IPS DF 6.9 (cell line): ENCODE results near the gene DEFB113.
"Not testable (repeated sequence)": the region's sequence is repeated elsewhere in the genome, so short reads cannot be mapped to it uniquely, and the experiment has no call there.

Experiments used
- DNase-seq: peaks from one replicate; pipeline ENCODE4 v3.0.0-alpha.2; 2013; ENCODE audit warnings: low read depth, low spot score
- H3K27ac ChIP-seq: one replicate; pipeline ENCODE4 v1.5.1; 2013; ENCODE audit warnings: low read length, control low read depth
- H3K27me3 ChIP-seq: 2 replicates; pipeline ENCODE4 v1.6.1; 2013; ENCODE audit warnings: mild to moderate bottlenecking, low read length; ENCODE audit not compliant: control insufficient read depth, insufficient read depth
- H3K36me3 ChIP-seq: 2 replicates; pipeline ENCODE4 v1.6.1; 2013; ENCODE audit warnings: low read length; ENCODE audit not compliant: control insufficient read depth, insufficient read depth
- H3K4me1 ChIP-seq: 2 replicates; pipeline ENCODE4 v1.6.1; 2013; ENCODE audit warnings: low read length; ENCODE audit not compliant: control insufficient read depth, insufficient read depth
- H3K4me3 ChIP-seq: 2 replicates; pipeline ENCODE4 v1.5.1; 2013; ENCODE audit warnings: mild to moderate bottlenecking, low read length
- H3K9me3 ChIP-seq: 2 replicates; pipeline ENCODE4 v1.6.1; 2013; ENCODE audit warnings: low read length, inconsistent platforms; ENCODE audit not compliant: control insufficient read depth, insufficient read depth
- WGBS: extraction: QIAGEN DNeasy Blood & Tissue Kit; methylation state at CpG from one replicate; pipeline ENCODE4 v1.1.7; 2013; ENCODE audit warnings: mixed read lengths, missing lambda C conversion rate; ENCODE audit not compliant: insufficient read length, insufficient coverage; 5-methylcytosine and 5-hydroxymethylcytosine counted together

The DEFB113 gene

GRCh38 chr6:49966823-49967222 lies 2.6 kb downstream of the DEFB113 start:
- no peaks in the 10 kb centered on the region for H3K9me3 ChIP-seq
- no peak overlapping the region for H3K27ac ChIP-seq
- no peaks in the 10 kb centered on the region for H3K4me1 ChIP-seq
- DNase-seq, result no peak
- no CpG with 5 or more reads among the region's 2 CpGs for WGBS
- no peaks in the 10 kb centered on the region for H3K36me3 ChIP-seq
- no peaks in the 10 kb centered on the region for H3K27me3 ChIP-seq
- no peak overlapping the region for H3K4me3 ChIP-seq

DNA sequence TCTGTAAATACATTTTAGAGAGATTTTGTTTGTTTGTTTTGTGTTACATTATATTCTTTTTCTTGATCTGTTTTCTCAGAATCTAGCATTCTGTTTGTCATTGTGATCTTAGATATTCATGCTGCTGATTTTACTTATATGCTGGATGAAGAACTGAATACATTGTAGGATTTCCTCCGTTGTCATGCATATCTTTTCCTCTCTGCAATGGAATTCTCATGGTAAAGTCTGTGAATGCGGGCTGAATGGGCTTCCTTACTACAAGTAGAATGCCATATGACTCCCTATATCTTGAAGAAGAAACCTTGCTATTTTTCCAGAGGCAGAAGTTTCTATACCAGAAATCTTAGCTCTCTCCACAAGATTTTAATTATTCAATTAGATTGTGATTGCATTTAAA lies 3.1 kb downstream of the DEFB113 start:
- no peaks in the 10 kb centered on the region for H3K27me3 ChIP-seq
- no peak overlapping the region for H3K4me3 ChIP-seq
- DNase-seq, result peak; percentile 13
- no CpG with 5 or more reads among the region's 2 CpGs for WGBS
- no peak overlapping the region for H3K27ac ChIP-seq
- H3K36me3 ChIP-seq, result no peaks in the 10 kb centered on the region
- H3K9me3 ChIP-seq, result no peaks in the 10 kb centered on the region
- H3K4me1 ChIP-seq, result no peaks in the 10 kb centered on the region

- no peak within 1 kb of the TSS for H3K27ac ChIP-seq
- DNase-seq, result no peak
- H3K9me3 ChIP-seq, result no peaks in the 10 kb centered on the region
- no peaks in the 10 kb centered on the region for H3K36me3 ChIP-seq
- H3K4me3 ChIP-seq, result no peak within 1 kb of the TSS
- no CpG with 5 or more reads among the region's 2 CpGs for WGBS
- no peaks in the 10 kb centered on the region for H3K4me1 ChIP-seq
- no peaks in the 10 kb centered on the region for H3K27me3 ChIP-seq
These were observed 5.4 kb downstream of the DEFB113 start, which contains the start of gene DEFB114 for GRCh38 chr6:49964064-49964463. Gene DEFB114, minus strand, starts transcription at chr6:49964164. Its CDS starts 59 bp downstream, at chr6:49964105.

- WGBS, result no CpG with 5 or more reads among the region's 1 CpG
- DNase-seq, result no peak
- H3K4me1 ChIP-seq, result no peaks in the 10 kb centered on the region
These were observed 11.2 kb downstream of the DEFB113 start for GRCh38 chr6:49958180-49958579.

GRCh38 chr6:49955847-49956246 lies 13.6 kb downstream of the DEFB113 start:
- DNase-seq, result no peak
- H3K36me3 ChIP-seq, result no peaks in the 10 kb centered on the region

More at GRCh38 chr6:49958180-49958579, 11.2 kb downstream of the DEFB113 start:
- Histone ChIP-seq H3K27ac (no peak overlapping the region), H3K9me3 (no peaks in the 10 kb centered on the region), H3K4me3 (no peak overlapping the region), H3K27me3 (no peaks in the 10 kb centered on the region), H3K36me3 (no peaks in the 10 kb centered on the region)

GRCh38 chr6:49951926-49952325 lies 17.5 kb downstream of the DEFB113 start:
- H3K36me3 ChIP-seq, result no peaks in the 10 kb centered on the region
- H3K4me1 ChIP-seq, result no peaks in the 10 kb centered on the region
- no peaks in the 10 kb centered on the region for H3K9me3 ChIP-seq
- H3K4me3 ChIP-seq, result no peak overlapping the region
- H3K27ac ChIP-seq, result no peak overlapping the region
- DNase-seq, result no peak
- no peaks in the 10 kb centered on the region for H3K27me3 ChIP-seq
- no CpG with 5 or more reads among the region's 2 CpGs for WGBS

More at GRCh38 chr6:49955847-49956246, 13.6 kb downstream of the DEFB113 start:
- Histone ChIP-seq H3K4me3 (no peak overlapping the region), H3K27me3 (no peaks in the 10 kb centered on the region), H3K9me3 (no peaks in the 10 kb centered on the region), H3K4me1 (no peaks in the 10 kb centered on the region), H3K27ac (no peak overlapping the region)

GRCh38 chr6:49950415-49950751 lies 19.0 kb downstream of the DEFB113 start:
- H3K27me3 ChIP-seq, result no peaks in the 10 kb centered on the region
- no peaks in the 10 kb centered on the region for H3K36me3 ChIP-seq
- no peak for DNase-seq
- no peaks in the 10 kb centered on the region for H3K4me1 ChIP-seq
- no peak overlapping the region for H3K4me3 ChIP-seq
- H3K9me3 ChIP-seq, result no peaks in the 10 kb centered on the region
- H3K27ac ChIP-seq, result no peak overlapping the region
- WGBS, result 100% methylated on average over 1 of the region's 2 CpGs

DNA sequence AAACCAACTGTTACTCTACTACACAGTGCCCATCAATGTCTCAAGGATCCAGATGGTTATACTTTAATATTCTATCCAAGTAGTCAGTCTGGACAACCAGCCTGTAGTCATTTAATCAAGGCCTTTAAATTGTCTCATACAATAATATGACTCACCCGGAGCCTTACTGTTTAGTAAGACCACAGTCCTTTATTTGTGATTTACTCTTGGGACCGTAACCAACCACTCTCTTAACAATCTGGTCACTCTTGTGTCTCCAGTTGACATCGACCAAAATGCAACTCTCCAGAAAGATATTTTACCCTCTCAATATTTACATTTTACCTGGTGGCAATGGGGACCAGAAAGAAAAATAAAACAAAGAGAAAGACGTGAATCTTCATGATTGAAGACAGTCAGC lies 20.4 kb downstream of the DEFB113 start:
- WGBS, result no CpG with 5 or more reads among the region's 4 CpGs
- H3K9me3 ChIP-seq, result no peaks in the 10 kb centered on the region
- no peak for DNase-seq
- H3K27ac ChIP-seq, result no peak overlapping the region
- H3K36me3 ChIP-seq, result no peaks in the 10 kb centered on the region
- H3K27me3 ChIP-seq, result no peaks in the 10 kb centered on the region
- H3K4me1 ChIP-seq, result no peaks in the 10 kb centered on the region
- H3K4me3 ChIP-seq, result no peak overlapping the region

DNA sequence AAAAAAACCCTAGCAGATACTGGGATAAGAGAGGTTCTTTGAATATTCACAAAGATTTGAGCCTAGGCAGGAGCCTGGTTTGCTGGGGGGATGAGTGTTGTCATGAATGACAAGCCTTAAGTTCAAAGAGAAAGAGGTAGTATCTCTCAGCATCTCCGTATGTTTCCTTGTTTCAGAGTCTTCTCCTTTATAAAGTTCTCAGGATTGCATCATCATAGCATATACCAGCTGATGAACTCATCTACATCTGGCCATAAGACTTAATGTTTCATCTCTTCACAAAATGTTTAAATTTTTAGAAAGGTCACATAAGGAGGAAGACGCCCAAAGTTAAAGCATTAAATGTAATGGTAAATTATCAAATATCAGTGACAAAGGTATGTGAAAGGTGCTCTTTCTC lies 22.6 kb downstream of the DEFB113 start:
- no CpG with 5 or more reads among the region's 2 CpGs for WGBS
- Histone ChIP-seq H3K27me3 (no peaks in the 10 kb centered on the region), H3K27ac (no peak overlapping the region), H3K36me3 (no peaks in the 10 kb centered on the region), H3K9me3 (no peaks in the 10 kb centered on the region), H3K4me3 (no peak overlapping the region), H3K4me1 (no peaks in the 10 kb centered on the region)
- no peak for DNase-seq

GRCh38 chr6:49944068-49944467 lies 25.4 kb downstream of the DEFB113 start:
- not testable (repeated sequence) for H3K27me3 ChIP-seq, DNase-seq, H3K27ac ChIP-seq, H3K4me3 ChIP-seq, H3K4me1 ChIP-seq, H3K36me3 ChIP-seq, H3K9me3 ChIP-seq
- no CpG with 5 or more reads among the region's 3 CpGs for WGBS

DNA sequence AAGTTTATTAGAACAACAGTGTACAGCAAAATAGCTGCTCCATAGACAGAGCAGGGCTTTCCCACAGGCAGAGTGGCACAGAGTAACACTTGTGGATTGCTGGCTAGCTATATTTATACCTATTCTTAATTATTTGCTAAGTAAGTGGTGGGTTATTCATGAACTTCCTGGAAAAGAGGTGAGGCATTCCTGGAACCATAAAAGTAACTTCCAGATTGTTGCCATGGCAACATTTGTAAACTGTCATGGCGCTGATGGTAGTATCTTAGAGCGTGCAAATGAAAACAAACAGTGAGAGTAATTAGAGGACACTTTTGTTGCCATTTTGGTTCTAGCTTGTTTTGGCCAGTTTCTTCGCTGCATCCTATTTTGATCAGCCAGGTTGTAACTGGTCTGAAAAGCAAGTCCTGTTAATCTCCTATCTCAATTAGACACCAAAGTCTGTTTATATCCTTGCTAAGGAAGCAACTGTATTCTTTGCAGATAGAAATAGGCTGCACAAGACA lies 29.4 kb downstream of the DEFB113 start:
- H3K4me1 ChIP-seq, result no peaks in the 10 kb centered on the region
- no CpG with 5 or more reads among the region's 3 CpGs for WGBS
- H3K27ac ChIP-seq, result no peak overlapping the region
- no peak overlapping the region for H3K4me3 ChIP-seq
- DNase-seq, result no peak
- H3K27me3 ChIP-seq, result no peaks in the 10 kb centered on the region
- no peaks in the 10 kb centered on the region for H3K36me3 ChIP-seq
- no peaks in the 10 kb centered on the region for H3K9me3 ChIP-seq
